Astrocyte of the spinal cord (primary cell): ENCODE results near the gene UBALD2.
"Not testable (repeated sequence)": the region's sequence is repeated elsewhere in the genome, so short reads cannot be mapped to it uniquely, and the experiment has no call there.

Experiments used
- DNase-seq: peaks from one replicate; pipeline ENCODE4 v3.0.0; 2011; ENCODE audit warnings: low read depth, low spot score
- H3K4me3 ChIP-seq: 2 replicates; pipeline ENCODE4 v1.5.1; 2011; ENCODE audit warnings: low read depth, mild to moderate bottlenecking, low read length, moderate library complexity
- in situ Hi-C: cut with HindIII; loops from 2 replicates; pipeline ENCODE4 v1.10.0; 2017; ENCODE audit warnings: low sequenced_read_pairs
- TF ChIP-seq, protein P1 (sequence below): IDR thresholded peaks from 2 replicates; pipeline ENCODE4 v1.5.1; 2012; ENCODE audit warnings: low read depth, mild to moderate bottlenecking, low read length, inconsistent platforms

The UBALD2 gene

DNA sequence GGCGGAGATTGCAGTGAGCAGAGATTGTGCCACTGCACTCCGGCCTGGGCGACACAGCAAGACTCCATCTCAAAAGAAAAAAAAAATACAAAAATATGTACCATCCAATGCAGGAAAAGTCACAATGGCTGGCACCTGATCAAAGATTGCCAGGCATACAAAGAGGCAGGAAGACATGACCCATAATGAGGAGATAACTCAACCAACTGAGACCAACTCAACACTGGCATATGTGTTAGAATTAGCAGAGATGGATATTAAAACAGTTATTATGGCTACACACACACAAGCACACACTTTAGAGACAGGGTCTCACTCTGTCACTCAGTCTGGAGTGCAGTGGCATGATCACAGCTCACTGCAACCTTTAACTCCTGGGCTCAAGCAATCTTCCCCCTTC is 32.3 kb downstream of the UBALD2 start:
- TF ChIP-seq, protein P1, sequence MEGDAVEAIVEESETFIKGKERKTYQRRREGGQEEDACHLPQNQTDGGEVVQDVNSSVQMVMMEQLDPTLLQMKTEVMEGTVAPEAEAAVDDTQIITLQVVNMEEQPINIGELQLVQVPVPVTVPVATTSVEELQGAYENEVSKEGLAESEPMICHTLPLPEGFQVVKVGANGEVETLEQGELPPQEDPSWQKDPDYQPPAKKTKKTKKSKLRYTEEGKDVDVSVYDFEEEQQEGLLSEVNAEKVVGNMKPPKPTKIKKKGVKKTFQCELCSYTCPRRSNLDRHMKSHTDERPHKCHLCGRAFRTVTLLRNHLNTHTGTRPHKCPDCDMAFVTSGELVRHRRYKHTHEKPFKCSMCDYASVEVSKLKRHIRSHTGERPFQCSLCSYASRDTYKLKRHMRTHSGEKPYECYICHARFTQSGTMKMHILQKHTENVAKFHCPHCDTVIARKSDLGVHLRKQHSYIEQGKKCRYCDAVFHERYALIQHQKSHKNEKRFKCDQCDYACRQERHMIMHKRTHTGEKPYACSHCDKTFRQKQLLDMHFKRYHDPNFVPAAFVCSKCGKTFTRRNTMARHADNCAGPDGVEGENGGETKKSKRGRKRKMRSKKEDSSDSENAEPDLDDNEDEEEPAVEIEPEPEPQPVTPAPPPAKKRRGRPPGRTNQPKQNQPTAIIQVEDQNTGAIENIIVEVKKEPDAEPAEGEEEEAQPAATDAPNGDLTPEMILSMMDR: no peak
- in situ Hi-C loops: no loop called here

DNA sequence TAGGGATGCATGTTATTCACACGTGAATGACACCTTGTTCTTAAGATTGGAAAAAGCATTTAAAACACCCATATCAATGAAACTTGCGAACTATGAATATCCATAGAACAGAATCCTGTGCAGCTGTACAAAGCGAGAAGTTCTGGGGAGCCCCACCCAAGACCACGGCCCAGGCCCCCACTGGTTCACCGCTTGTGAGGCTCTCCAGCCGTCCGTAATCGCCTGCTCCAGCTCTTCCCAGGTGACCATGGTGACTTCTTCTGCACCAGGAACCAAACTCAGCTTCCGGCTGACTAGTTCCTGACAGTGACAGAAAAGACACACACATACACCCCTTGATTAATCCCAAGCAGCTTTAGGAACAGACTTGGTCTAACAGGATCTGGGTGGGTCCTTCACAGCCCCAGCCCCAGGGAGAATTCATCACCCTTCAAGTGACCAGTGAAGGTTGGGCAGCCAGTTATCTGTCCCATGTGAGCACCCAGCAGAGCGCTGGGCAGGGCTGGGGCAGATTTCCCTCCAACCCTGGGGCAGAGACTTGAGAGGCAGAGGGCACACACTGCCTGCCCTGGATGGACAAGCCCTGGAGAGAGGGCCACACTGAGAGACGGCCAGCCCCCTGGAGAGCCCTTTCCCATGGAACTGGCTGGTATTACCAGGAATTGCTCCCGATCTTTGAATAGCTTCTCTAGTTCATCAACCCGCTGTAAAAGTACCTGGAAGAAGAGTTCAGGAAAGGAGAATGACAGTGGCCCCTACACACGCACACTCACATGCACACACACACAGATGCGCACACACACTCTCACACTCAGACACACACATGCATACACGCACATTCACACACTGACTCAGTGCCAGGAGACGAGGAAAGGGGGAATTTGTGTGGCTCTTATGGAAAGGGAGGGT is 39.3 kb downstream of the UBALD2 start:
- TF ChIP-seq, protein P1: no peak
- no peak for DNase-seq
- in situ Hi-C loops: no loop called here
- no peak overlapping the region for H3K4me3 ChIP-seq

More for the DNA sequence above, 32.3 kb downstream of the UBALD2 start:
- no peak overlapping the region for H3K4me3 ChIP-seq
- no peak for DNase-seq

DNA sequence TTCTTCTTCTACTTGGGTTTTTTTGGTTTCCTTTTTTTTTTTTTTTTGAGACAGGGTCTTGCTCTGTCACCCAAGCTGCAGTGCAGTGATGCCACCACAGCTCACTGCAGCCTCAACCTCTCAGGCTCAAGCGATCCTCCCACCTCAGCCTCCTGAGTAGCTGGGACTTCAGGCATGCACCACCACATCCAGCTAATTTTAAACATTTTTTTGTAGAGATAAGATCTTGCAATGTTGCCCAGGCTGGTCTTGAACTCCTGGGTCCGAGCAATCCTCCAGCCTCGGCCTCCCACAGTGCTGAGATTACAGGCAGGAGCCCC is 39.9 kb downstream of the UBALD2 start:
- H3K4me3 ChIP-seq, in situ Hi-C loops, DNase-seq: not testable (repeated sequence)

DNA sequence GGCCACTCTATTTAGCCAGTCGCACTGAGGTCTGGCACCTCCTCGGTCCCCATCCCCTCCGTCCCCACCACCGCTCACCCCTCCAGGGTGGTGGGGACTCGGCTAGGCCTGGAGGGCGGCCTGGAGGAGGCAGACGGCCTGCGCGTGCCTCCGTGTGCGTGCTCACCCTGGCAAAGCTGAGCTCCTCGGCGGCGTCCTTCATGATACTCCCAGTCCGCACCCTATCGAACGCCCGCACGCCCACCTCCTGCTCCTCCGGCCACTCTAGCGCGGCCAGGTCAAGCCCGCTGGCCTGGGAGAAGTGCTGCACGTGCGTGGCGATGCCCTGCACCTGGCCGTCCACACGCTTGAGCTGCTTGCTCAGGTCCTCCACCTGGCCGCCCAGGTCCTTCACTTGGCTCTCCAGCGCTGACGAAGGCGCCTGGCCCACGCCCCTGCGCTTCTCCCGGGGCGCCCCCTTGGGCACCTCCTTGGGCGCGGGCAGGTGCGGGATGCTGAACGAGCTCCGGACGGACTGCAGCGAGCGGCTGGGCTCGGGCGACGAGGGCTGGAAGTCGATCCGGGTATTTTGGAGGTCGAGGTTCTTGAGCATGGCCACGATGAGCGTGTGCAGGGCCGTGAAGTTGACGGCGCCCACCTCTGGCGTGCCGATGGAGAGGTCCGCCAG is 42.3 kb downstream of the UBALD2 start:
- no peak overlapping the region for H3K4me3 ChIP-seq
- in situ Hi-C loops: no loop called here
- no peak for DNase-seq
- TF ChIP-seq, protein P1: no peak

DNA sequence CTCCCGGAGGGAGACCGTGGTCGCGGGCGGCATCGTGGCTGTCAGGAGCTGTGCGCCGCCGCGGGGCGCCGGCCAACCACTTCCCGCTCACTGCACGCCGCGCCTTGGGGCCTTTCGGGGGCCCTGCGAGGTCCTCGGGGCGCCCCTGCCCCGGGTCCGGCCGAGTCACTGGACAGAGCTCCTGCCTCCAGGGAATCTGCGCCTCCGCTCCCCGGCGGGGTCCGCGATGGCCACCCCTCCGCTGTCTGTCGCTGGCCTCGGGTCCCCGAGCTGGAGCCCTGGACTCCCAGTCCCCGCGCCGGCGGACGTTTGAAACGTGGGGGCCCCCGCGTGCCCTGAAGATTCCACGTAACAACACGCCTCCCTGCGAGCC is 42.8 kb downstream of the UBALD2 start, which contains the start of gene QRICH2:
Gene QRICH2, minus strand, starts transcription at position 311 of the 373 bp plus-strand sequence. Its CDS starts 278 bp downstream, at position 33.
- TF ChIP-seq, protein P1: no peak
- H3K4me3 ChIP-seq: no peak within 1 kb of the TSS
- in situ Hi-C loops: no loop called here
- DNase-seq: no peak

DNA sequence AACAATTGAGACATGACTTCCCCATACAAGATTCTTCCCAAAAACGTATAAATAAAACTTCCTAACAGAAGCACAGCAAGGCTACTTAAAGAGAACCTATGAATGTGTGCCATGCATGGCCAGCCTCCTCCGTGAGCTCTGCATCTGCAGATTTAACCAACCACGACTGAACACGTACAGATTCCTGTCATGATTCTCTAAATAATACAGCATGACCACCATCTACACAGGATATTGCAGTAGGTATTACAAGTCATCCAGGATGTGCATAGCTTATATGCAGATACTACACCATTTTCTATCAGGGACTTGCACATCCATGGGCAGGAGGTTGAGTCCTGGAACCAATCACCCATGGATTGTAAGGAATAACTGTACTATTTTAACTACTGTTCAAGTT is 44.3 kb downstream of the UBALD2 start:
- TF ChIP-seq, protein P1: no peak
- H3K4me3 ChIP-seq: no peak overlapping the region
- in situ Hi-C loops: no loop called here
- DNase-seq: no peak

DNA sequence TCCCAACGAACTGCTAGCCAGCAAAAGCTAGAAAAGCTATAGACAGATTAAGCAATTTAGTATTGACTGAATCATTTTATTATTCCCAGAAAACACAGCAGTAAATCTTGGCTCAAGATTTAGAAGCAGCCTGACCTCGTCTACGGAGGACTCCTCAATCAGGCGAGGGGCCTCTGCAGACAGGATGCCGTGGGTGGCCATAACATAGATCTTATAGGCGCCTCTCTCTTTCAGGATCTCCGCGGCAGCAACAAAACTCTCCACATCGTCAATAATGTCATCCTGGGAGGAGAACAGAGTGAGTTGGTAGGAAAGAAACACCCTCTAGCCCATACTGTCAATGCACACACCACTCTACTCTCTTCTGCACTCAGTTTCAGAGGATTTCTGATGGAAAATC is 47.6 kb downstream of the UBALD2 start:
- TF ChIP-seq, protein P1: no peak
- DNase-seq: no peak
- in situ Hi-C loops: no loop called here
- H3K4me3 ChIP-seq: no peak overlapping the region
